ENCODE results near the gene PRSS38.
"Not testable (repeated sequence)": the region's sequence is repeated elsewhere in the genome, so short reads cannot be mapped to it uniquely, and the experiment has no call there.

The PRSS38 gene

GRCh38 chr1:227869851-227870305, 54.4 kb downstream of the PRSS38 start:
- TF ChIP-seq CTCF (IDR thresholded peaks at IDR 0.05; ENCODE audit: low read depth, low read length): no peak
- peak; percentile 7 for DNase-seq (ENCODE audit: extremely low read depth, low read depth)

GRCh38 chr1:227870366-227870765, 54.9 kb downstream of the PRSS38 start:
- DNase-seq (ENCODE audit: extremely low read depth, low read depth): no peak
- TF ChIP-seq CTCF (IDR thresholded peaks at IDR 0.05; ENCODE audit: low read depth, low read length): no peak

- DNase-seq (ENCODE audit: extremely low read depth, low read depth): not testable (repeated sequence)
Measured at GRCh38 chr1:227871892-227872291, 56.4 kb downstream of the PRSS38 start.

GRCh38 chr1:227877810-227878209, 62.3 kb downstream of the PRSS38 start:
- DNase-seq (ENCODE audit: extremely low read depth, low read depth): not testable (repeated sequence)

- no peak for DNase-seq (ENCODE audit: extremely low read depth, low read depth)
- no peak for TF ChIP-seq CTCF (IDR thresholded peaks at IDR 0.05; ENCODE audit: low read depth, low read length)
Measured at GRCh38 chr1:227880342-227880924, 65.0 kb downstream of the PRSS38 start.

- DNase-seq (ENCODE audit: extremely low read depth, low read depth): no peak
- TF ChIP-seq CTCF (IDR thresholded peaks at IDR 0.05; ENCODE audit: low read depth, low read length): no peak
Measured at GRCh38 chr1:227883073-227883520, 67.6 kb downstream of the PRSS38 start.

GRCh38 chr1:227883641-227884301, 68.3 kb downstream of the PRSS38 start:
- DNase-seq (ENCODE audit: extremely low read depth, low read depth): no peak
- TF ChIP-seq CTCF (IDR thresholded peaks at IDR 0.05; ENCODE audit: low read depth, low read length): no peak

GRCh38 chr1:227884370-227885134, 69.1 kb downstream of the PRSS38 start:
- no peak for DNase-seq (ENCODE audit: extremely low read depth, low read depth)
- TF ChIP-seq CTCF (IDR thresholded peaks at IDR 0.05; ENCODE audit: low read depth, low read length): no peak

Data from AG09319 (cell line).